H1 (cell line): ENCODE data around the gene RYR3. TPM values are rescaled to one million over a fixed set of nuclear protein-coding genes. Genes with fewer than 3 reads are reported as not detected.

Experiments
- CTCF ChIA-PET: fragments of 300-600 bp; sonication (Branson Sonifier 250); formaldehyde crosslinking; loops from one replicate; lab custom pipeline; 2021; ENCODE audit not compliant: partially characterized antibody; lab: Charles Lee
- POLR2A ChIA-PET: fragments of 300-600 bp; sonication (Branson Sonifier 250); formaldehyde crosslinking; loops from one replicate; lab custom pipeline; 2021; ENCODE audit warnings: inconsistent platforms; ENCODE audit not compliant: partially characterized antibody; lab: Charles Lee
- DNase-seq, 2 experiments: peaks; one replicate each; pipeline versions ENCODE4 v3.0.0 to v3.0.0-alpha.2; 2010 to 2022; ENCODE audit warnings: low spot score in 2 of 2, low read depth in 1 of 2, mixed read lengths in 1 of 2
- FAIRE-seq: peaks from 2 replicates; lab custom pipeline; 2011; peaks lifted over from hg19 to GRCh38; lab: Jason Lieb, UNC
- H2AFZ ChIP-seq: 2 replicates; pipeline ENCODE4 v1.8.1; 2012; ENCODE audit warnings: low read length, inconsistent platforms
- H2AK5ac ChIP-seq: 2 replicates; pipeline ENCODE4 v1.6.1; 2013; ENCODE audit warnings: low read depth, low read length
- H2BK120ac ChIP-seq: replicated peaks from 2 replicates; pipeline ENCODE3; 2013; ENCODE audit warnings: low read depth, low read length, inconsistent platforms
- H2BK12ac ChIP-seq: 2 replicates; pipeline ENCODE4 v1.6.1; 2013; ENCODE audit warnings: low read depth, low read length
- H2BK15ac ChIP-seq: 2 replicates; pipeline ENCODE4 v1.6.1; 2013; ENCODE audit warnings: low read length
- H2BK20ac ChIP-seq: 2 replicates; pipeline ENCODE4 v1.6.1; 2013; ENCODE audit warnings: low read length
- H2BK5ac ChIP-seq: 2 replicates; pipeline ENCODE4 v1.6.1; 2013; ENCODE audit warnings: low read depth, low read length
- H3K14ac ChIP-seq: 2 replicates; pipeline ENCODE4 v1.6.1; 2013; ENCODE audit warnings: inconsistent platforms; ENCODE audit not compliant: insufficient read length
- H3K18ac ChIP-seq: 2 replicates; pipeline ENCODE4 v1.6.1; 2013; ENCODE audit warnings: low read length; ENCODE audit errors: extremely low read depth
- H3K23ac ChIP-seq: 2 replicates; pipeline ENCODE4 v1.6.1; 2013; ENCODE audit warnings: inconsistent platforms; ENCODE audit not compliant: insufficient read length
- H3K23me2 ChIP-seq: 2 replicates; pipeline ENCODE4 v1.6.1; 2013; ENCODE audit warnings: low read depth, low read length
- H3K27ac ChIP-seq: 2 replicates; pipeline ENCODE4 v1.6.1; 2011; ENCODE audit warnings: low read depth, low read length, inconsistent platforms
- H3K27me3 ChIP-seq, 4 experiments: replicated peaks in 1 of 4; 1 replicate in 1 of 4; 2 replicates in 3 of 4; pipeline versions ENCODE4 v1.6.1 to v1.8.1; 2011 to 2013; ENCODE audit warnings: low read length in 3 of 4, mild to moderate bottlenecking in 3 of 4, inconsistent platforms in 2 of 4, mixed read lengths in 2 of 4, moderate library complexity in 1 of 4; ENCODE audit not compliant: control insufficient read depth in 3 of 4, insufficient read depth in 3 of 4; ENCODE audit errors: extremely low read depth in 1 of 4
- H3K36me3 ChIP-seq, 4 experiments: 2 replicates each; pipeline versions ENCODE4 v1.6.1 to v1.8.1; 2011 to 2013; ENCODE audit warnings: mild to moderate bottlenecking in 4 of 4, low read length in 3 of 4, moderate library complexity in 2 of 4, control low read depth in 1 of 4, inconsistent platforms in 1 of 4; ENCODE audit not compliant: insufficient read depth in 4 of 4, control insufficient read depth in 2 of 4
- H3K4ac ChIP-seq: replicated peaks from 2 replicates; pipeline ENCODE3; 2013; ENCODE audit warnings: low read length, low read depth, mixed read lengths, inconsistent platforms; ENCODE audit not compliant: insufficient read length
- H3K4me1 ChIP-seq, 4 experiments: replicated peaks in 1 of 4; 1 replicate in 1 of 4; 2 replicates in 3 of 4; pipeline versions ENCODE4 v1.6.1 to v1.8.1; 2011 to 2013; ENCODE audit warnings: low read length in 3 of 4, inconsistent platforms in 2 of 4, mixed read lengths in 1 of 4; ENCODE audit not compliant: insufficient read depth in 4 of 4, control insufficient read depth in 3 of 4
- H3K4me2 ChIP-seq, 2 experiments: 2 replicates each; pipeline versions ENCODE4 v1.6.1 to v1.8.1; 2011 to 2013; ENCODE audit warnings: low read depth in 2 of 2, low read length in 2 of 2, control low read depth in 1 of 2, inconsistent platforms in 1 of 2, mild to moderate bottlenecking in 1 of 2; ENCODE audit not compliant: insufficient read depth in 1 of 2
- H3K4me3 ChIP-seq, 4 experiments: fragments of 200-600, 300-600 bp in 1 of 4; sonication (generic), shearing (Covaris generic), sonication (Bioruptor Twin) in 1 of 4; 2 replicates each; pipeline versions ENCODE4 v1.5.1 to v1.8.1; 2011 to 2016; ENCODE audit warnings: low read length in 4 of 4, low read depth in 3 of 4, control low read depth in 2 of 4, inconsistent platforms in 2 of 4, mild to moderate bottlenecking in 2 of 4, mixed read lengths in 1 of 4, moderate library complexity in 1 of 4; ENCODE audit not compliant: insufficient read depth in 2 of 4; ENCODE audit errors: extremely low read depth in 1 of 4
- H3K56ac ChIP-seq: replicated peaks from 2 replicates; pipeline ENCODE3; 2013; ENCODE audit warnings: low read depth, mild to moderate bottlenecking, mixed read lengths, low read length, inconsistent platforms; ENCODE audit not compliant: insufficient read length
- H3K79me1 ChIP-seq: 2 replicates; pipeline ENCODE4 v1.6.1; 2013; ENCODE audit warnings: low read depth, low read length, control low read depth
- H3K79me2 ChIP-seq, 2 experiments: 2 replicates each; pipeline versions ENCODE4 v1.6.1 to v1.8.1; 2012 to 2013; ENCODE audit warnings: low read length in 2 of 2, mild to moderate bottlenecking in 2 of 2, inconsistent platforms in 1 of 2; ENCODE audit not compliant: insufficient read depth in 2 of 2, control insufficient read depth in 1 of 2
- H3K9ac ChIP-seq, 4 experiments: replicated peaks in 1 of 4; 1 replicate in 1 of 4; 2 replicates in 3 of 4; pipeline versions ENCODE4 v1.6.1 to v1.8.1; 2011 to 2013; ENCODE audit warnings: low read depth in 3 of 4, low read length in 3 of 4, control low read depth in 2 of 4, mild to moderate bottlenecking in 2 of 4, moderate library complexity in 2 of 4, inconsistent platforms in 1 of 4; ENCODE audit errors: extremely low read depth in 1 of 4
- H3K9me3 ChIP-seq, 2 experiments: 2 replicates each; pipeline versions ENCODE4 v1.6.1 to v1.8.1; 2012 to 2013; ENCODE audit warnings: mild to moderate bottlenecking in 2 of 2, moderate library complexity in 2 of 2, control low read depth in 1 of 2, inconsistent platforms in 1 of 2, low read depth in 1 of 2, low read length in 1 of 2, mixed read lengths in 1 of 2; ENCODE audit not compliant: insufficient read depth in 2 of 2
- H4K20me1 ChIP-seq, 2 experiments: replicated peaks in 1 of 2; 2 replicates each; pipeline versions ENCODE3 to v1.8.1; 2011 to 2013; ENCODE audit warnings: inconsistent platforms in 2 of 2, low read length in 2 of 2, mild to moderate bottlenecking in 1 of 2; ENCODE audit not compliant: insufficient read depth in 2 of 2, control insufficient read depth in 1 of 2
- H4K5ac ChIP-seq: 2 replicates; pipeline ENCODE4 v1.6.1; 2013; ENCODE audit warnings: low read length, low read depth, mixed read lengths, inconsistent platforms; ENCODE audit not compliant: insufficient read length
- H4K8ac ChIP-seq: 2 replicates; pipeline ENCODE4 v1.8.0; 2013; ENCODE audit warnings: mild to moderate bottlenecking, moderate library complexity, low read length, inconsistent platforms; ENCODE audit not compliant: insufficient read depth; ENCODE audit errors: extremely low read depth
- H4K91ac ChIP-seq: replicated peaks from 2 replicates; pipeline ENCODE3; 2013; ENCODE audit warnings: low read length, mixed read lengths, inconsistent platforms; ENCODE audit not compliant: insufficient read length
- BACH1 ChIP-seq: IDR thresholded peaks from 2 replicates; pipeline ENCODE4 v1.6.1; 2012; ENCODE audit warnings: low read length, improper control_type of control experiment
- JUND ChIP-seq: IDR thresholded peaks from 2 replicates; pipeline ENCODE4 v1.6.1; 2011; ENCODE audit warnings: mild to moderate bottlenecking, improper control_type of control experiment, low read length
- NRF1 ChIP-seq: IDR thresholded peaks from 2 replicates; pipeline ENCODE4 v1.6.1; 2011; ENCODE audit warnings: mild to moderate bottlenecking, low read depth, low read length, improper control_type of control experiment
- POU5F1 ChIP-seq: IDR thresholded peaks from 2 replicates; pipeline ENCODE4 v1.6.1; 2011; ENCODE audit warnings: low read depth, mild to moderate bottlenecking, low read length, moderate library complexity
- SIN3A ChIP-seq, 2 experiments: IDR thresholded peaks in 1 of 2; conservative IDR thresholded peaks in 1 of 2; 2 replicates each; pipeline ENCODE4 v1.6.1; 2011 to 2012; ENCODE audit warnings: low read length in 2 of 2, improper control_type of control experiment in 1 of 2, low read depth in 1 of 2, mild to moderate bottlenecking in 1 of 2
- SP4 ChIP-seq: IDR thresholded peaks from 2 replicates; pipeline ENCODE4 v1.6.1; 2012; ENCODE audit warnings: low read length, inconsistent platforms
- WGBS, 2 experiments: shearing (Covaris generic) in 1 of 2; methylation state at CpG; one replicate each; pipeline versions ENCODE4 v1.1.6 to v1.1.7; 2013 to 2015; ENCODE audit warnings: low lambda C conversion rate in 2 of 2, mixed read lengths in 2 of 2, inconsistent platforms in 1 of 2, low coverage in 1 of 2, missing lambda C conversion rate in 1 of 2; ENCODE audit not compliant: insufficient replicate concordance in 2 of 2, insufficient coverage in 1 of 2, insufficient read length in 1 of 2; ENCODE audit errors: extremely low coverage in 1 of 2, missing lambda C conversion rate in 1 of 2; 5-methylcytosine and 5-hydroxymethylcytosine counted together
- polyA plus RNA-seq, 7 experiments: library from polyadenylated mRNA; depleted of rRNA in 3 of 7; stranded (reverse) in 5 of 7; unstranded in 2 of 7; fragments of >200 nt in 5 of 7; fragments of 200-250 nt in 2 of 7; gene quantifications; 1 replicate in 5 of 7; 2 replicates in 1 of 7; 4 replicates in 1 of 7; pipeline versions ENCODE4 v1.2.1 to v1.2.3, GENCODE V29; 2011 to 2013; ENCODE audit warnings: missing spikeins in 2 of 7, mixed read lengths in 2 of 7
- total RNA-seq: library from RNA; stranded (reverse); fragmentation: NEBNext Ultra II Directional; extraction: Animal tissue kit (Norgen Biotek cat#: 25700); gene quantifications from 2 replicates; pipeline ENCODE4 v1.2.1, GENCODE V29; 2021

RYR3 gene
- total and polyA plus RNA-seq, 2 of the 8 experiments (the other 6 are each of a cell fraction or from before 2014, with no cell fraction given), result 0.33 to 3.4 TPM

DNA sequence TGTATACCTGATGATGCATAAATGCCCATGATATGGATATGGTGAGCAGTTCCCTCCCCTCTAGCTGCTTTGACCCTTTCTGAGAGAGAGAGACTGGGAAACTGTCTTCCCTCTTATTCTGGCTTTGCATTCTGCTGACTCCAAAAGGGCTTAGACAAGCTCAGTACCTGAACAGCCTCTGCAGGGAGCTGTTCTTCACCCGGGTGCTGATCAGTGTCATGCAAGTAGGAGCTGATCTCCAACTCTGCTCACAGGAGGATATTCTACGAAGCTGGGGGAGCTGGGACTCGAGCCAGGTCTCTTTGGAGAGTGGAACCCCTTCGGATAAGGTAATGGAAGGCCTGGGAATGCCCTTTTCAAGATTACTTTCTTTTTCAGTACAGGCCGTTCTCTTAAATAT lies 237.1 kb downstream of the RYR3 start:
- Histone ChIP-seq H2BK5ac (no peak overlapping the region), H3K4ac (no peak overlapping the region), H3K36me3 (no peaks in the 10 kb centered on the region), H3K4me3 (no peak overlapping the region), H3K27me3 (no peaks in the 10 kb centered on the region), H3K79me1 (no peaks in the 10 kb centered on the region), H3K14ac (no peak overlapping the region), H3K18ac (no peak overlapping the region), H3K23ac (no peak overlapping the region), H4K8ac (no peak overlapping the region), H3K4me1 (peaks cover 0 to 3% (median 1%) of the 10 kb centered on the region in 4 experiments; a peak in 2 of 7 replicates), H2AFZ (no peak overlapping the region), H2BK120ac (no peak overlapping the region), H3K79me2 (no peaks in the 10 kb centered on the region), H2BK12ac (no peak overlapping the region), H3K9ac (no peak overlapping the region), H3K27ac (no peak overlapping the region), H3K23me2 (no peaks in the 10 kb centered on the region), H4K20me1 (no peaks in the 10 kb centered on the region), H2BK15ac (no peak overlapping the region), H3K56ac (no peak overlapping the region), H3K4me2 (no peak overlapping the region), H2BK20ac (no peak overlapping the region), H4K5ac (no peak overlapping the region), H2AK5ac (no peak overlapping the region), H3K9me3 (no peaks in the 10 kb centered on the region), H4K91ac (no peak overlapping the region)
- POLR2A ChIA-PET, result no interaction called here
- WGBS, 2 experiments, result 56% methylated on average over 5 of the region's 5 CpGs; no CpG with 5 or more reads in 1 of the 2 experiments
- CTCF ChIA-PET, result interaction anchor here (0.7 to 1.7 kb wide), 7 partner anchors 10 to 256 kb away, joined by 3 to 8 read pairs (median 3); no protein-coding TSS in a partner anchor
- DNase-seq (peak; percentile 57 to 77), FAIRE-seq (peak; percentile 55)
- TF ChIP-seq SIN3A (conservative IDR thresholded peaks at IDR 0.05 in 1 of 2, IDR thresholded peaks at IDR 0.05 in 1 of 2; ENCODE audit: low read depth in 1 of 2, low read length in 2 of 2) (peak; percentile 71 to 73; a peak in 2 of 4 replicates), POU5F1 (no peak), SP4 (no peak), BACH1 (peak; percentile 13; the same call in 1 of the 2 replicates), JUND (0 out of 2 replicates have a peak, but pooled peaks have one; percentile 7), NRF1 (no peak)
